K562 (cell line): Measurements from ENCODE around the gene CKMT2. TPM values are rescaled to one million over a fixed set of nuclear protein-coding genes. Genes with fewer than 3 reads are reported as not detected.
A peak's percentile ranks its signal among the peaks of the same experiment; 100 is the strongest.
"Not testable (repeated sequence)": the region's sequence is repeated elsewhere in the genome, so short reads cannot be mapped to it uniquely, and the experiment has no call there.

Experiments used
- ATAC-seq: fragments of 200-7000 bp; cut with Tn5 transposase; 3 replicates; pipeline ENCODE4 v1.9.1; 2020; ENCODE audit warnings: moderate library complexity
- BruUV-seq: library from RNA; stranded (reverse); fragments of 400-500 nt; replicated peaks from 2 replicates; lab custom pipeline; 2021; lab: Mats Ljungman, UMichigan
- CTCF ChIA-PET: fragments of 300-600 bp; formaldehyde crosslinking; extraction: SDS; loops from one replicate; lab custom pipeline; 2021; ENCODE audit warnings: low intra/inter-chr PET ratio; lab: Yijun Ruan, JAX
- POLR2A ChIA-PET: fragments of 300-600, 350-650 bp; sonication (Branson Sonifier 250); formaldehyde crosslinking; extraction: SDS; loops from one replicate; lab custom pipeline; 2021; ENCODE audit warnings: antibody characterized with exemption, inconsistent platforms; lab: Yijun Ruan, JAX
- DNase-seq, 4 experiments: peaks; one replicate each; pipeline versions ENCODE4 v3.0.0 to v3.0.0-alpha.2; 2011 to 2018; ENCODE audit warnings: low spot score in 3 of 4, mixed read lengths in 3 of 4; ENCODE audit errors: extremely low read depth in 1 of 4
- FAIRE-seq: peaks from 2 replicates; lab custom pipeline; 2011; peaks lifted over from hg19 to GRCh38; lab: Jason Lieb, UNC
- H2AFZ ChIP-seq: 2 replicates; pipeline ENCODE4 v1.6.0; 2011; ENCODE audit warnings: low read depth, low read length, control low read depth, inconsistent platforms
- H3K27ac ChIP-seq: fragments of 200-600 bp; 3 replicates; pipeline ENCODE4 v1.8.0; 2011; ENCODE audit warnings: low read depth, mild to moderate bottlenecking, control low read depth, inconsistent platforms, low read length, moderate library complexity, mixed read lengths; ENCODE audit errors: extremely low read depth
- H3K27me3 ChIP-seq, 2 experiments: fragments of 300-600 bp in 1 of 2; 2 replicates in 1 of 2; 3 replicates in 1 of 2; pipeline versions ENCODE4 v1.6.0 to v1.8.0; 2011; ENCODE audit warnings: inconsistent platforms in 2 of 2, low read length in 2 of 2, mild to moderate bottlenecking in 1 of 2, mixed read lengths in 1 of 2, moderate library complexity in 1 of 2; ENCODE audit not compliant: control insufficient read depth in 2 of 2, insufficient read depth in 2 of 2
- H3K36me3 ChIP-seq: fragments of 300-600 bp; 3 replicates; pipeline ENCODE4 v1.8.0; 2011; ENCODE audit warnings: mild to moderate bottlenecking, low read length, inconsistent platforms; ENCODE audit not compliant: control insufficient read depth, insufficient read depth
- H3K4me1 ChIP-seq, 2 experiments: fragments of 200-600 bp in 1 of 2; replicated peaks in 1 of 2; 2 replicates in 1 of 2; 3 replicates in 1 of 2; pipeline versions ENCODE4 v1.5.1 to v1.8.0; 2011; ENCODE audit warnings: inconsistent platforms in 2 of 2, low read length in 2 of 2, mild to moderate bottlenecking in 1 of 2, mixed read lengths in 1 of 2, moderate library complexity in 1 of 2; ENCODE audit not compliant: control insufficient read depth in 2 of 2, insufficient read depth in 2 of 2
- H3K4me2 ChIP-seq: 2 replicates; pipeline ENCODE4 v1.6.1; 2011; ENCODE audit warnings: low read length, control low read depth, inconsistent platforms, mixed read lengths; ENCODE audit not compliant: insufficient read depth
- H3K4me3 ChIP-seq: fragments of 200-600 bp; sonication (generic), shearing (Covaris generic); 2 replicates; pipeline ENCODE4 v1.5.1; 2016; ENCODE audit warnings: control low read depth, inconsistent platforms
- H3K79me2 ChIP-seq: fragments of 200-600 bp; 3 replicates; pipeline ENCODE4 v1.8.0; 2011; ENCODE audit warnings: low read length, inconsistent platforms; ENCODE audit not compliant: control insufficient read depth, insufficient read depth
- H3K9ac ChIP-seq, 2 experiments: 2 replicates each; pipeline versions ENCODE4 v1.6.0 to v1.6.1; 2011; ENCODE audit warnings: low read depth in 2 of 2, low read length in 2 of 2, control low read depth in 1 of 2, inconsistent platforms in 1 of 2, mild to moderate bottlenecking in 1 of 2, mixed read lengths in 1 of 2; ENCODE audit not compliant: insufficient read depth in 1 of 2
- H3K9me1 ChIP-seq: one replicate; pipeline ENCODE4 v1.6.0; 2011; ENCODE audit warnings: inconsistent platforms, mild to moderate bottlenecking, low read length, moderate library complexity; ENCODE audit not compliant: control insufficient read depth, insufficient read depth
- H3K9me3 ChIP-seq: replicated peaks from 2 replicates; pipeline ENCODE4 v1.5.1; 2011; ENCODE audit warnings: low read depth, low read length, inconsistent platforms; ENCODE audit not compliant: control insufficient read depth, insufficient read depth
- H4K20me1 ChIP-seq: replicated peaks from 2 replicates; pipeline ENCODE4 v1.6.1; 2011; ENCODE audit warnings: low read length, inconsistent platforms, mixed read lengths; ENCODE audit not compliant: control insufficient read depth, insufficient read depth
- ARID3A ChIP-seq: IDR thresholded peaks from 2 replicates; pipeline ENCODE4 v1.6.1; 2012; ENCODE audit warnings: low read depth, low read length, improper control_type of control experiment, borderline replicate concordance
- ETV6 ChIP-seq, 3 experiments: fragments of 150-350 bp in 1 of 3; sonication (generic) in 1 of 3; formaldehyde crosslinking in 1 of 3; IDR thresholded peaks; 2 replicates each; pipeline versions ENCODE4 v1.6.1 to v1.8.0; 2014 to 2022; ENCODE audit warnings: borderline replicate concordance in 2 of 3, low read depth in 2 of 3, antibody characterized with exemption in 1 of 3, low read length in 1 of 3, mild to moderate bottlenecking in 1 of 3, missing genetic modification reagents in 1 of 3
- PML ChIP-seq: IDR thresholded peaks from 2 replicates; pipeline ENCODE4 v1.6.1; 2012; ENCODE audit warnings: low read length, inconsistent platforms
- TRIM24 ChIP-seq, 2 experiments: fragments of 450-650 bp; IDR thresholded peaks; 2 replicates each; pipeline ENCODE4 v1.6.1; 2016
- WGBS: fragments of 100-300 bp; shearing (Covaris generic); methylation state at CpG from one replicate; pipeline ENCODE4 v1.1.6; 2016; ENCODE audit warnings: low coverage, mixed read lengths; ENCODE audit not compliant: insufficient coverage; ENCODE audit errors: missing lambda C conversion rate; 5-methylcytosine and 5-hydroxymethylcytosine counted together
- in situ Hi-C: fragments of 300-500 bp; cut with MboI; formaldehyde crosslinking; loops from 4 replicates; pipeline ENCODE4 v1.15.0; 2018; ENCODE audit warnings: inconsistent platforms, mixed read lengths
- intact Hi-C: fragments of 100-400 bp; cut with micrococcal nuclease; formaldehyde crosslinking; loops from 2 replicates; pipeline ENCODE4 v1.14.2; 2022
- polyA plus RNA-seq, 8 experiments: library from polyadenylated mRNA; depleted of rRNA in 4 of 8; stranded (reverse) in 5 of 8; unstranded in 3 of 8; fragments of >200 nt; fragmentation: Nextera tagmentation in 2 of 8; fragmentation: Illumina TruSeq in 1 of 8; extraction: Ambion mirVana in 2 of 8; extraction: Trizol in 1 of 8; gene quantifications; 2 replicates each; pipeline versions ENCODE4 v1.2.1 to v1.2.3, GENCODE V29; 2011 to 2014; ENCODE audit warnings: inconsistent platforms in 1 of 8, missing spikeins in 1 of 8
- total RNA-seq, 7 experiments: library from RNA; depleted of rRNA in 6 of 7; stranded (reverse); fragments of >200 nt in 6 of 7; fragmentation: Illumina TruSeq in 2 of 7; extraction: Trizol in 2 of 7; gene quantifications; 2 replicates each; pipeline versions ENCODE4 v1.2.1 to v1.2.3, GENCODE V29; 2011 to 2021; ENCODE audit warnings: low replicate concordance in 1 of 7
- TF ChIP-seq, protein P1 (sequence below): fragments of 250-450 bp; sonication (Bioruptor Pico); IDR thresholded peaks from 2 replicates; pipeline ENCODE4 v1.8.0; 2022; ENCODE audit warnings: inconsistent platforms, mild to moderate bottlenecking, moderate library complexity, borderline replicate concordance
- TF ChIP-seq, protein P2 (sequence below), 2 experiments: fragments of 450-650 bp; IDR thresholded peaks; 2 replicates each; pipeline ENCODE4 v1.6.1; 2018; ENCODE audit warnings: mild to moderate bottlenecking in 2 of 2, low read depth in 1 of 2; ENCODE audit not compliant: partially characterized antibody in 2 of 2

Gene CKMT2
- total and polyA plus RNA-seq, 9 of the 15 experiments (the other 6 are each of a cell fraction or from before 2014, with no cell fraction given) = 0.03 TPM; not detected in 8

DNA sequence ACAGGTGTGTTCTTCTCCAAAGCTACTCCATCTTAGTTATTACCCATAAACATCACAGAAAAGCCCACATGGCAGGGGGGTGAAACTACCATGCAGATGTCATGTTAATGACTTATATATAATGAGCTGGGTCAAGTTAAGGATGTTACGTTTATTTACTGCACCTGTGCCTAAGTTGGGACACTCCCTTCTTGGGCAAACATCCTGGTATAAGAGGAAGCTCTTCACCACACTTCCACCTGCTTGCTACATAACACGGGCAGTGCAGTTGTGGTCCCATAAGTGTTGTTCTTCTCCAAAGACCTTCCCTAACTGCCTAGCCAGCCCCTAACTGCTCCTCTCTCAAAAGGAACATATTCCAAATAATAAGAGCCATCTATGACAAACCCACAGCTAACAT, 59.0 kb downstream of the CKMT2 start (continued):
- no peak for TF ChIP-seq ETV6 (IDR thresholded peaks at IDR 0.05; ENCODE audit: borderline replicate concordance in 1 of 2, low read depth in 2 of 2, low read length in 1 of 2)
- no peak for TF ChIP-seq ETV6 (CRISPR knock-in tag; IDR thresholded peaks at IDR 0.05; ENCODE audit: borderline replicate concordance)
- TF ChIP-seq, protein P1, sequence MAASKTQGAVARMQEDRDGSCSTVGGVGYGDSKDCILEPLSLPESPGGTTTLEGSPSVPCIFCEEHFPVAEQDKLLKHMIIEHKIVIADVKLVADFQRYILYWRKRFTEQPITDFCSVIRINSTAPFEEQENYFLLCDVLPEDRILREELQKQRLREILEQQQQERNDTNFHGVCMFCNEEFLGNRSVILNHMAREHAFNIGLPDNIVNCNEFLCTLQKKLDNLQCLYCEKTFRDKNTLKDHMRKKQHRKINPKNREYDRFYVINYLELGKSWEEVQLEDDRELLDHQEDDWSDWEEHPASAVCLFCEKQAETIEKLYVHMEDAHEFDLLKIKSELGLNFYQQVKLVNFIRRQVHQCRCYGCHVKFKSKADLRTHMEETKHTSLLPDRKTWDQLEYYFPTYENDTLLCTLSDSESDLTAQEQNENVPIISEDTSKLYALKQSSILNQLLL (CRISPR knock-in tag) = no peak
- TF ChIP-seq ARID3A = no peak
- TF ChIP-seq PML = no peak

DNA sequence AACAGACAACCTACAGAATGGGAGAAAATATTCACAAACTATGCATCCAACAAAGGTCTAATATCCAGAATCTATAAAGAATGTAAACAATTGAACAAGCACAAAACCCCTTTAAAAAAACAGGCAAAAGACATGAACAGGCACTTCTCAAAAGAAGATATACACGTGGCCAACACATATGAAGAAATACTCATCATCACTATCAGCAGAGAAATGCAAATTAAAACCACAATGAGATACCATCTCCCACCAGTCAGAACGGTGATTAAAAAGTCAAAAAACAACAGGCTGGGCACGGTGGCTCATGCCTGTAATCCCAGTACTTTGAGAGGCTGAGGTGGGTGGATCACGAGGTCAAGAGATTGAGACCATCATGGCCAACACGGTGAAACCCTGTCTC, 60.9 kb downstream of the CKMT2 start:
- H3K27me3 ChIP-seq, H3K9me1 ChIP-seq, DNase-seq, H2AFZ ChIP-seq, ATAC-seq, POLR2A ChIA-PET, H3K4me2 ChIP-seq, H3K9me3 ChIP-seq, CTCF ChIA-PET, in situ Hi-C loops, H3K4me3 ChIP-seq, H3K9ac ChIP-seq, intact Hi-C loops, H3K27ac ChIP-seq, FAIRE-seq, H4K20me1 ChIP-seq, BruUV-seq, H3K36me3 ChIP-seq, H3K4me1 ChIP-seq: not testable (repeated sequence)
- H3K79me2 ChIP-seq = peaks cover 19% of the 10 kb centered on the region; the same call in 2 of the 3 replicates
- 48% methylated on average over 5 of the region's 5 CpGs for WGBS
- TF ChIP-seq, protein P2, sequence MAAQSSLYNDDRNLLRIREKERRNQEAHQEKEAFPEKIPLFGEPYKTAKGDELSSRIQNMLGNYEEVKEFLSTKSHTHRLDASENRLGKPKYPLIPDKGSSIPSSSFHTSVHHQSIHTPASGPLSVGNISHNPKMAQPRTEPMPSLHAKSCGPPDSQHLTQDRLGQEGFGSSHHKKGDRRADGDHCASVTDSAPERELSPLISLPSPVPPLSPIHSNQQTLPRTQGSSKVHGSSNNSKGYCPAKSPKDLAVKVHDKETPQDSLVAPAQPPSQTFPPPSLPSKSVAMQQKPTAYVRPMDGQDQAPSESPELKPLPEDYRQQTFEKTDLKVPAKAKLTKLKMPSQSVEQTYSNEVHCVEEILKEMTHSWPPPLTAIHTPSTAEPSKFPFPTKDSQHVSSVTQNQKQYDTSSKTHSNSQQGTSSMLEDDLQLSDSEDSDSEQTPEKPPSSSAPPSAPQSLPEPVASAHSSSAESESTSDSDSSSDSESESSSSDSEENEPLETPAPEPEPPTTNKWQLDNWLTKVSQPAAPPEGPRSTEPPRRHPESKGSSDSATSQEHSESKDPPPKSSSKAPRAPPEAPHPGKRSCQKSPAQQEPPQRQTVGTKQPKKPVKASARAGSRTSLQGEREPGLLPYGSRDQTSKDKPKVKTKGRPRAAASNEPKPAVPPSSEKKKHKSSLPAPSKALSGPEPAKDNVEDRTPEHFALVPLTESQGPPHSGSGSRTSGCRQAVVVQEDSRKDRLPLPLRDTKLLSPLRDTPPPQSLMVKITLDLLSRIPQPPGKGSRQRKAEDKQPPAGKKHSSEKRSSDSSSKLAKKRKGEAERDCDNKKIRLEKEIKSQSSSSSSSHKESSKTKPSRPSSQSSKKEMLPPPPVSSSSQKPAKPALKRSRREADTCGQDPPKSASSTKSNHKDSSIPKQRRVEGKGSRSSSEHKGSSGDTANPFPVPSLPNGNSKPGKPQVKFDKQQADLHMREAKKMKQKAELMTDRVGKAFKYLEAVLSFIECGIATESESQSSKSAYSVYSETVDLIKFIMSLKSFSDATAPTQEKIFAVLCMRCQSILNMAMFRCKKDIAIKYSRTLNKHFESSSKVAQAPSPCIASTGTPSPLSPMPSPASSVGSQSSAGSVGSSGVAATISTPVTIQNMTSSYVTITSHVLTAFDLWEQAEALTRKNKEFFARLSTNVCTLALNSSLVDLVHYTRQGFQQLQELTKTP (IDR thresholded peaks at IDR 0.05; ENCODE audit: low read depth in 1 of 2, partially characterized antibody in 2 of 2) = peak in 1 of 2 experiments; percentile 86
- TF ChIP-seq TRIM24 (IDR thresholded peaks at IDR 0.05) = 0 out of 4 replicates have a peak, but pooled peaks of 1 of the 2 experiments have one; percentile 19
